IMR-90 (cell line): Measurements from ENCODE around the gene KCNJ8. TPM values are rescaled to one million over a fixed set of nuclear protein-coding genes. Genes with fewer than 3 reads are reported as not detected.

Experiments
- ATAC-seq: fragments of 200-7000 bp; cut with Tn5 transposase; 2 replicates; pipeline ENCODE4 v1.9.1; 2020; ENCODE audit warnings: low read depth, mild to moderate bottlenecking, moderate library complexity
- BruUV-seq: library from RNA; stranded (reverse); fragments of 400-500 nt; replicated peaks from 2 replicates; lab custom pipeline; 2021; lab: Mats Ljungman, UMichigan
- CTCF ChIA-PET: fragments of 300-600 bp; formaldehyde crosslinking; extraction: SDS; loops from one replicate; lab custom pipeline; 2021; ENCODE audit warnings: antibody characterized with exemption; lab: Yijun Ruan, JAX
- POLR2A ChIA-PET: fragments of 300-600 bp; sonication (Branson Sonifier 250); formaldehyde crosslinking; loops from one replicate; lab custom pipeline; 2022; ENCODE audit warnings: antibody characterized with exemption; ENCODE audit not compliant: unreplicated experiment; lab: Charles Lee
- DNase-seq: peaks from one replicate; pipeline ENCODE4 v3.0.0; 2013
- H2AFZ ChIP-seq: replicated peaks from 2 replicates; pipeline ENCODE3; 2013; ENCODE audit warnings: low read length, mild to moderate bottlenecking; ENCODE audit not compliant: poor library complexity
- H2AK5ac ChIP-seq: 2 replicates; pipeline ENCODE4 v1.6.1; 2013; ENCODE audit warnings: low read depth, low read length, inconsistent platforms
- H2AK9ac ChIP-seq: replicated peaks from 2 replicates; pipeline ENCODE3; 2013; ENCODE audit warnings: mild to moderate bottlenecking, low read depth, low read length, moderate library complexity; ENCODE audit not compliant: poor library complexity
- H2BK120ac ChIP-seq: 2 replicates; pipeline ENCODE4 v1.6.1; 2013; ENCODE audit warnings: low read depth, low read length, inconsistent platforms
- H2BK15ac ChIP-seq: 3 replicates; pipeline ENCODE4 v1.6.1; 2013; ENCODE audit warnings: low read depth, low read length, inconsistent platforms
- H2BK20ac ChIP-seq: 2 replicates; pipeline ENCODE4 v1.6.1; 2013; ENCODE audit warnings: low read depth, mild to moderate bottlenecking, inconsistent platforms, low read length, moderate library complexity
- H2BK5ac ChIP-seq: 2 replicates; pipeline ENCODE4 v1.6.1; 2013; ENCODE audit warnings: mild to moderate bottlenecking, low read depth, low read length, inconsistent platforms; ENCODE audit not compliant: poor library complexity, severe bottlenecking
- H3K14ac ChIP-seq: replicated peaks from 2 replicates; pipeline ENCODE4 v1.6.1; 2013; ENCODE audit warnings: low read depth, low read length, inconsistent platforms
- H3K18ac ChIP-seq: 2 replicates; pipeline ENCODE4 v1.6.1; 2013; ENCODE audit warnings: low read depth, low read length, control low read depth
- H3K23ac ChIP-seq: 2 replicates; pipeline ENCODE4 v1.6.1; 2013; ENCODE audit warnings: low read depth, low read length, inconsistent platforms
- H3K27ac ChIP-seq: 2 replicates; pipeline ENCODE4 v1.5.1; 2013; ENCODE audit warnings: mild to moderate bottlenecking, control low read depth, low read length; ENCODE audit not compliant: insufficient read depth
- H3K27me3 ChIP-seq: 2 replicates; pipeline ENCODE4 v1.6.1; 2013; ENCODE audit warnings: low read length; ENCODE audit not compliant: control insufficient read depth, insufficient read depth
- H3K36me3 ChIP-seq: 2 replicates; pipeline ENCODE4 v1.6.1; 2013; ENCODE audit warnings: low read length, mixed read lengths; ENCODE audit not compliant: control insufficient read depth, insufficient read depth
- H3K4ac ChIP-seq: 2 replicates; pipeline ENCODE4 v1.6.1; 2013; ENCODE audit warnings: low read depth, low read length, inconsistent platforms
- H3K4me1 ChIP-seq: 2 replicates; pipeline ENCODE4 v1.6.1; 2013; ENCODE audit warnings: low read length, mixed read lengths; ENCODE audit not compliant: control insufficient read depth, insufficient read depth
- H3K4me2 ChIP-seq: 2 replicates; pipeline ENCODE4 v1.6.1; 2013; ENCODE audit warnings: low read depth, mild to moderate bottlenecking, control low read depth, low read length, moderate library complexity
- H3K4me3 ChIP-seq: 2 replicates; pipeline ENCODE4 v1.5.1; 2013; ENCODE audit warnings: low read depth, mild to moderate bottlenecking, control low read depth, low read length, moderate library complexity; ENCODE audit not compliant: insufficient read depth
- H3K56ac ChIP-seq: 2 replicates; pipeline ENCODE4 v1.6.1; 2013; ENCODE audit warnings: low read length, inconsistent platforms; ENCODE audit not compliant: insufficient read depth; ENCODE audit errors: extremely low read depth
- H3K79me1 ChIP-seq, 2 experiments: 2 replicates each; pipeline ENCODE4 v1.6.1; 2013; ENCODE audit warnings: low read length in 2 of 2, inconsistent platforms in 1 of 2, low read depth in 1 of 2
- H3K9ac ChIP-seq: 2 replicates; pipeline ENCODE4 v1.6.1; 2013; ENCODE audit warnings: low read depth, low read length, control low read depth
- H3K9me1 ChIP-seq: 2 replicates; pipeline ENCODE4 v1.6.1; 2013; ENCODE audit warnings: low read length, inconsistent platforms; ENCODE audit not compliant: insufficient read depth
- H3K9me3 ChIP-seq: 2 replicates; pipeline ENCODE4 v1.6.1; 2013; ENCODE audit warnings: low read length; ENCODE audit not compliant: control insufficient read depth, insufficient read depth
- H4K20me1 ChIP-seq: 2 replicates; pipeline ENCODE4 v1.6.1; 2013; ENCODE audit warnings: low read length, inconsistent platforms; ENCODE audit not compliant: insufficient read depth
- H4K5ac ChIP-seq: 2 replicates; pipeline ENCODE4 v1.6.1; 2013; ENCODE audit warnings: mild to moderate bottlenecking, low read depth, low read length, control low read depth
- H4K8ac ChIP-seq, 2 experiments: 2 replicates each; pipeline ENCODE4 v1.6.1; 2013; ENCODE audit warnings: low read depth in 2 of 2, low read length in 2 of 2, control low read depth in 1 of 2, inconsistent platforms in 1 of 2
- H4K91ac ChIP-seq: 2 replicates; pipeline ENCODE4 v1.6.1; 2013; ENCODE audit warnings: low read depth, low read length, inconsistent platforms; ENCODE audit not compliant: insufficient read depth
- BHLHE40 ChIP-seq: fragments of 150-350 bp; IDR thresholded peaks from 2 replicates; pipeline ENCODE4 v1.6.1; 2016; ENCODE audit warnings: mild to moderate bottlenecking, low read depth, low read length
- CEBPB ChIP-seq: IDR thresholded peaks from 2 replicates; pipeline ENCODE4 v1.6.1; 2012; ENCODE audit warnings: low read depth, low read length, improper control_type of control experiment
- FOS ChIP-seq: fragments of 150-350 bp; IDR thresholded peaks from 2 replicates; pipeline ENCODE4 v1.6.1; 2016; ENCODE audit warnings: low read depth, low read length
- MAFK ChIP-seq: IDR thresholded peaks from 2 replicates; pipeline ENCODE4 v1.6.1; 2012; ENCODE audit warnings: low read depth, low read length, improper control_type of control experiment
- MXI1 ChIP-seq: IDR thresholded peaks from 2 replicates; pipeline ENCODE4 v1.6.1; 2012; ENCODE audit warnings: low read depth, mild to moderate bottlenecking, low read length, moderate library complexity, borderline replicate concordance
- RAD21 ChIP-seq: IDR thresholded peaks from 2 replicates; pipeline ENCODE4 v1.6.1; 2012; ENCODE audit warnings: low read length, improper control_type of control experiment
- SMC3 ChIP-seq: fragments of 150-350 bp; IDR thresholded peaks from 2 replicates; pipeline ENCODE4 v1.6.1; 2016; ENCODE audit warnings: low read depth, mild to moderate bottlenecking, antibody characterized with exemption, low read length, moderate library complexity
- USF2 ChIP-seq: fragments of 150-350 bp; IDR thresholded peaks from 2 replicates; pipeline ENCODE4 v1.6.1; 2017; ENCODE audit warnings: mild to moderate bottlenecking, antibody characterized with exemption, low read length, low read depth
- WGBS, 2 experiments: methylation state at CpG; one replicate each; pipeline versions ENCODE4 v1.1.5 to v1.1.7; 2013; ENCODE audit warnings: missing lambda C conversion rate in 2 of 2; ENCODE audit not compliant: insufficient read length in 1 of 2; ENCODE audit errors: extremely low coverage in 2 of 2; 5-methylcytosine and 5-hydroxymethylcytosine counted together
- dilution Hi-C: fragments of 300-500 bp; cut with HindIII; formaldehyde crosslinking; loops from one replicate; pipeline ENCODE4 v1.14.3; 2018; ENCODE audit warnings: low sequenced_read_pairs; ENCODE audit not compliant: unreplicated experiment
- in situ Hi-C: fragments of 300-500 bp; cut with MboI; formaldehyde crosslinking; loops from 3 replicates; pipeline ENCODE4 v1.14.3; 2019; ENCODE audit warnings: low sequenced_read_pairs, inconsistent platforms, mixed read lengths
- intact Hi-C: fragments of 100-400 bp; cut with micrococcal nuclease; formaldehyde crosslinking; loops from 2 replicates; pipeline ENCODE4 v1.10.0; 2022
- polyA plus RNA-seq, 3 experiments: library from polyadenylated mRNA; depleted of rRNA; stranded (reverse); fragments of >200 nt; gene quantifications; 2 replicates each; pipeline ENCODE4 v1.2.3, GENCODE V29; 2012; ENCODE audit warnings: low replicate concordance in 1 of 3
- total RNA-seq: library from RNA; depleted of rRNA; stranded (reverse); fragments of >200 nt; gene quantifications from 2 replicates; pipeline ENCODE4 v1.2.3, GENCODE V29; 2012

The KCNJ8 gene
- total and polyA plus RNA-seq, 2 of the 4 experiments (the other 2 are of a cell fraction), result 8.0 to 15.8 TPM

- Histone ChIP-seq H2BK15ac (no peak overlapping the region), H3K27ac (no peak overlapping the region), H3K36me3 (no peaks in the 10 kb centered on the region; the same call in 1 of the 2 replicates), H4K8ac (no peak overlapping the region), H3K9me3 (no peaks in the 10 kb centered on the region), H3K56ac (no peak overlapping the region), H3K4me3 (no peak overlapping the region), H4K20me1 (no peaks in the 10 kb centered on the region), H3K4me2 (no peak overlapping the region), H4K91ac (no peak overlapping the region), H3K4ac (no peak overlapping the region), H4K5ac (no peak overlapping the region), H2BK120ac (no peak overlapping the region), H3K4me1 (no peaks in the 10 kb centered on the region; the same call in 1 of the 2 replicates), H3K14ac (no peak overlapping the region), H2AFZ (no peak overlapping the region), H2AK9ac (no peak overlapping the region), H2AK5ac (no peak overlapping the region), H3K79me1 (no peaks in the 10 kb centered on the region), H3K18ac (no peak overlapping the region), H2BK5ac (no peak overlapping the region), H3K9ac (no peak overlapping the region), H3K27me3 (no peaks in the 10 kb centered on the region), H3K9me1 (no peaks in the 10 kb centered on the region), H3K23ac (no peak overlapping the region), H2BK20ac (no peak overlapping the region)
- no TSS peak for BruUV-seq
- intact Hi-C loops (no loop called here), in situ Hi-C loops (no loop called here), dilution Hi-C loops (no loop called here)
- WGBS, 2 experiments, result no CpG with 5 or more reads among the region's 4 CpGs
- no peak for TF ChIP-seq BHLHE40
- no peak for TF ChIP-seq CEBPB
- no peak for TF ChIP-seq SMC3
- TF ChIP-seq USF2, result no peak
- TF ChIP-seq MAFK, result no peak
- no peak for TF ChIP-seq FOS
- TF ChIP-seq MXI1, result no peak
- no peak for TF ChIP-seq RAD21
- ChIA-PET POLR2A (no interaction called here), CTCF (interaction anchor here (1.1 kb wide), 1 partner anchor 8 kb away, joined by 4 read pairs; no protein-coding TSS in a partner anchor)
- DNase-seq, result no peak
- no peak for ATAC-seq
Measured at GRCh38 chr12:21764950-21765349, 9.6 kb downstream of the KCNJ8 start.
